ENCODE results near the gene FAM163A. TPM values are rescaled to one million over a fixed set of nuclear protein-coding genes. Genes with fewer than 3 reads are reported as not detected.
A peak's percentile ranks its signal among the peaks of the same experiment; 100 is the strongest.

FAM163A gene
- total RNA-seq, 2 donors from 2014 or later = 1.1 TPM; not detected in 1

DNA sequence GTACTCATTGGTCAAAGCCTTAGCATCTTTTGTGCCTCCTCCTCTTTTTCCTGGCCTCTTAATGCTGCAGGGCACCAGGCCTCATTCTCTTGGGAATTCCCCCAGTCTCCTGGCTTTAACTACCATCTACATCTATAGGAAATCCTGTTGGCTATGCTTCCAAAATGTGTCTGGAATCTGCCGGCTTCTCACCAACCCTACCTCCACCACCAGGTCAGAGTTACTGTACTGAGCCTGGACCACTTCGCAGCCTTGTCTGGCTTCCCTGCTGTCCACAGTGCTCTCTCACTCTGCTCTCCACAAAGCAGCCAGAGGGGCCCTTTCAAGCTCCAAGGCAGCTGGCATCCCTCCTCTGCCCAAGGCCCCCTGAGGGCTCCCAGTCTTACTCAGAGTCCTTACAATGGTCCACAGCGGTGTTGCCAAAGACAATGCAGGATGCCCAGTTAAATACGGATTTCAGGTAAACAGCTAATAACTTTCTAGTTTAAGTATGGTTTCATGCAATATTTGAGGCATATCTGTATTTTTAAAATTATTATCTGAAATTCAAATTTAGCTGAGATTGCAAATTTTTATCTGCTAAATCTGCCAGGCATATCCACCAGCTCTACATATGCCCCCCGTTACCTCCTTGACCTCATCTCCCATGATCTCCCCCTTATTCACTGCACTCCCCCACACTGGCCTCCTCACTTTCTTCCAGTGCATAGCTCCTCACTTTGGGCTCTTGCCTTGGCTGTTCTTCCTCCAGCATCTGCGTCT, 34.5 kb upstream of the FAM163A start:
- TF ChIP-seq POLR2A (IDR thresholded peaks at IDR 0.05) (no peak), POLR2AphosphoS5 (IDR thresholded peaks at IDR 0.05) (no peak)
- TF ChIP-seq, protein P1, sequence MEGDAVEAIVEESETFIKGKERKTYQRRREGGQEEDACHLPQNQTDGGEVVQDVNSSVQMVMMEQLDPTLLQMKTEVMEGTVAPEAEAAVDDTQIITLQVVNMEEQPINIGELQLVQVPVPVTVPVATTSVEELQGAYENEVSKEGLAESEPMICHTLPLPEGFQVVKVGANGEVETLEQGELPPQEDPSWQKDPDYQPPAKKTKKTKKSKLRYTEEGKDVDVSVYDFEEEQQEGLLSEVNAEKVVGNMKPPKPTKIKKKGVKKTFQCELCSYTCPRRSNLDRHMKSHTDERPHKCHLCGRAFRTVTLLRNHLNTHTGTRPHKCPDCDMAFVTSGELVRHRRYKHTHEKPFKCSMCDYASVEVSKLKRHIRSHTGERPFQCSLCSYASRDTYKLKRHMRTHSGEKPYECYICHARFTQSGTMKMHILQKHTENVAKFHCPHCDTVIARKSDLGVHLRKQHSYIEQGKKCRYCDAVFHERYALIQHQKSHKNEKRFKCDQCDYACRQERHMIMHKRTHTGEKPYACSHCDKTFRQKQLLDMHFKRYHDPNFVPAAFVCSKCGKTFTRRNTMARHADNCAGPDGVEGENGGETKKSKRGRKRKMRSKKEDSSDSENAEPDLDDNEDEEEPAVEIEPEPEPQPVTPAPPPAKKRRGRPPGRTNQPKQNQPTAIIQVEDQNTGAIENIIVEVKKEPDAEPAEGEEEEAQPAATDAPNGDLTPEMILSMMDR (IDR thresholded peaks at IDR 0.05) = no peak
- intact Hi-C loops (cut with DNase I) = no loop called here
- no peaks in the 10 kb centered on the region for H3K27me3 ChIP-seq (replicated peaks; ENCODE audit: insufficient read depth)
- H3K36me3 ChIP-seq = no peaks in the 10 kb centered on the region
- H3K9me3 ChIP-seq = no peaks in the 10 kb centered on the region
- H3K4me1 ChIP-seq (replicated peaks) = no peaks in the 10 kb centered on the region
- no peak for DNase-seq (ENCODE audit: low spot score)
- no peak overlapping the region for H3K4me3 ChIP-seq
- WGBS = 85% methylated on average over 6 of the region's 6 CpGs
- no peak overlapping the region for H3K27ac ChIP-seq

DNA sequence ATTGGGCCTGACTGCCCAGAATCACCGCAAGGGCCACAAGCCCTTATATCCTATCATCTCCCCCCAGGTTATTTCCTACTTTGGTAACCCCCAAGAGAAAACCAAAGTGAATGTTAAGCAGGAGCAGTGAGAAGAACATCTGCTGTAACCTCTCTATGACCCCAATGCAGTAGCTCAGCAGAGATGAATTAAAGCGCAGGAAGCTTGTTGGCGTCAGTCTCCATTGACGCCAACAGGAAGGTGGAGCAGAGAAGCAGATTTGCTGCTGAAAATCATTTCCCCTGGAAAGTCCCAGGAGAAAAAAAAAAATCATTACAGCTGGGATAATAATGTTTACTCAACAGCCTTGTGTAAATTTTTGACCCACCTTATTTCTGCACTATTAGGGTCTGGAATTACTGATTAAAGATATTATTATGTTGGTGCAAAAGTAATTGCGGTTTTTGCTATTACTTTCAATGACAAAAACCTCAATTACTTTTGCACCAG, 33.2 kb upstream of the FAM163A start:
- Histone ChIP-seq H3K4me3 (no peak overlapping the region), H3K4me1 (replicated peaks) (no peaks in the 10 kb centered on the region), H3K9me3 (no peaks in the 10 kb centered on the region), H3K36me3 (no peaks in the 10 kb centered on the region), H3K27me3 (replicated peaks; ENCODE audit: insufficient read depth) (no peaks in the 10 kb centered on the region), H3K27ac (no peak overlapping the region)
- 40% methylated on average over 5 of the region's 5 CpGs for WGBS
- peak; percentile 6 for DNase-seq (ENCODE audit: low spot score)
- intact Hi-C loops (cut with DNase I) = no loop called here
- TF ChIP-seq POLR2AphosphoS5 (IDR thresholded peaks at IDR 0.05) = peak; percentile 24
- no peak for TF ChIP-seq POLR2A (IDR thresholded peaks at IDR 0.05)

DNA sequence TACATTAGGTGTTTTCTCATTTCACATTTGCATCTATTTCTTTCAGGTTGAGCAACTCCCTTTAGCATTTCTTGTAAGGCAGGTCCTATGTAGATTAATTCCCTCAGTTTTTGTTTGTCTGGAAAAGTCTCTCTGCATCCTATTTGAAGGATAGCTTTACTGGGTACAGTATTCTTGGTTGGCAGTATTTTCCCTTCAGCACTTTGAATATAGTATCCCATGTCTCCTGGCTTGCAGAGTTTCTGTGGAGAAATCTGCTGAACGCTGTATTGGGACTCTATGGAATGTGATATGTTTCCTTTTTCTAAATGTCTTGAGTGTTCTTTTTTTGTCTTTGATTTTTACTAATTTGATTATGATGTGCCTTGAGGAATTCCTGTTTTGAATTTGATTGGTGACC, 28.9 kb upstream of the FAM163A start:
- intact Hi-C loops (cut with DNase I) = no loop called here
- Histone ChIP-seq H3K4me3 (no peak overlapping the region), H3K27me3 (replicated peaks; ENCODE audit: insufficient read depth) (no peaks in the 10 kb centered on the region), H3K4me1 (replicated peaks) (no peaks in the 10 kb centered on the region), H3K9me3 (no peaks in the 10 kb centered on the region), H3K27ac (no peak overlapping the region), H3K36me3 (no peaks in the 10 kb centered on the region)
- TF ChIP-seq POLR2AphosphoS5 (IDR thresholded peaks at IDR 0.05) (no peak), POLR2A (IDR thresholded peaks at IDR 0.05) (no peak)
- TF ChIP-seq, protein P1 (IDR thresholded peaks at IDR 0.05) = no peak
- 92% methylated on average over 1 of the region's 1 CpG for WGBS
- no peak for DNase-seq (ENCODE audit: low spot score)

DNA sequence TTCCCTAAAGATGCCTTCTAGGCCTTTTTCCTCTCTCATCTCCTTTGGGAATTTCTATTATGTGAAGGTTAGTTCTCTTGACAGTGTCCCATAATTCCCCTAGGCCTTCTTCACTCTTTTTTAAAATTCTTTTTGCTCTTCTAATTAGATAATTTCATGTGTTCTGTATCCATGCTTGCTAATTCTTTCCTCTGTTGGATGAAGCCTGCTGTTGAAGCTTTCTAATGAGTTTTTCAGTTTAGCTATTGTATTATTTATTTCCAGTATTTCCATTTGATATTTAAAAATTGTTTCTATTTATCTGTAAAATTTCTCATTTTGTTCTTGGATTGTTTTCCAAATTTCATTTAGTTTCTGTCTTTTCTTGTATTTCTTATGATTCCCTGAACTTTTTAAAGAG, 28.5 kb upstream of the FAM163A start:
- intact Hi-C loops (cut with DNase I) = no loop called here
- DNase-seq (ENCODE audit: low spot score) = no peak
- TF ChIP-seq, protein P1 (IDR thresholded peaks at IDR 0.05) = no peak
- TF ChIP-seq POLR2A (IDR thresholded peaks at IDR 0.05) = no peak
- TF ChIP-seq POLR2AphosphoS5 (IDR thresholded peaks at IDR 0.05) = no peak
- no peaks in the 10 kb centered on the region for H3K36me3 ChIP-seq
- H3K27me3 ChIP-seq (replicated peaks; ENCODE audit: insufficient read depth) = no peaks in the 10 kb centered on the region
- H3K9me3 ChIP-seq = no peaks in the 10 kb centered on the region
- H3K4me1 ChIP-seq (replicated peaks) = no peaks in the 10 kb centered on the region
- no peak overlapping the region for H3K4me3 ChIP-seq
- no peak overlapping the region for H3K27ac ChIP-seq

DNA sequence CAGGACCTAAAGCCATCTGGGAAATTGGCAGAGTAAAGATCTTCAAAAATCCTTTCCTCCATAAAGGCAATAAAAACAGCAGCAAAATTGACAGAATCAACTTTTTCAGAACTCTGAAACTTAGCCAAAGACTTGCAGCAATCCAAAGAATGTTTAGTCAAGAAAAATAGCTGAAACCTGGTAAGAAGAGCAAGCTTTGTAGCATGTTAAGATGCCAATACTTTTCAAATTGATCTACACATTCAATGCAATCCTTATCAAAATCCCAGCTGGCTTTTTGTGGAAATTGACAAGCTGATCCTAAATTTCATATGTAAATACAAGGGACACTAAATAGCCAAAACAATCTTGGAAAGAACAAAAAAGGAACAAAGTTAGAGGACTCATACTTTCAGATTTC, 23.8 kb upstream of the FAM163A start:
- Histone ChIP-seq H3K4me3 (no peak overlapping the region), H3K4me1 (replicated peaks) (no peaks in the 10 kb centered on the region), H3K9me3 (no peaks in the 10 kb centered on the region), H3K27me3 (replicated peaks; ENCODE audit: insufficient read depth) (no peaks in the 10 kb centered on the region), H3K36me3 (no peaks in the 10 kb centered on the region), H3K27ac (no peak overlapping the region)
- TF ChIP-seq POLR2A (IDR thresholded peaks at IDR 0.05) = no peak
- DNase-seq (ENCODE audit: low spot score) = no peak
- intact Hi-C loops (cut with DNase I) = no loop called here

DNA sequence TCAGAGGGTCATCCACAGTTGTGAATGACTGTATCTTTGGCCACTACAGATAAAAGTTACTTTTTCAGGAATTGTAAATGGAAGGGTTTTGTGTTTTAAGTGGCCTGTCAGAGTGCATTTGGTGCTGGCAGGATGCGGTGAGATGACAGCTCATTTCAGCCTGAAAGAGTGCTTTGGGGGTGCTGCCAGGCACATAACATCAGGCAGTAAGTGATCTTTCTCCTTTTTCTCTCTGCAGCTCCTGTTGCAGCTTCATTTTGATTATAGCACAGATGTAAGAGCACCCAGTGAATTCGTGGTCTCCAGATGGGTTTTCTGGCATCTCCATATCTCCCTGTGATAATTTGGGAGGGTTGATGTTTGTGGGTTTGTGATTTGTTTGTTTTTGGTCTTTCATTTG, 14.8 kb upstream of the FAM163A start:
- no peak for TF ChIP-seq POLR2AphosphoS5 (IDR thresholded peaks at IDR 0.05)
- TF ChIP-seq POLR2A (IDR thresholded peaks at IDR 0.05) = no peak
- TF ChIP-seq, protein P1 (IDR thresholded peaks at IDR 0.05) = no peak

More for the DNA sequence above, 14.8 kb upstream of the FAM163A start:
- intact Hi-C loops (cut with DNase I) = no loop called here
- 31% methylated on average over 2 of the region's 2 CpGs for WGBS
- Histone ChIP-seq H3K36me3 (no peaks in the 10 kb centered on the region), H3K4me1 (replicated peaks) (no peaks in the 10 kb centered on the region), H3K27ac (no peak overlapping the region), H3K9me3 (no peaks in the 10 kb centered on the region), H3K4me3 (no peak overlapping the region), H3K27me3 (replicated peaks; ENCODE audit: insufficient read depth) (peaks cover 4% of the 10 kb centered on the region)
- DNase-seq (ENCODE audit: low spot score) = no peak

All from prostate gland (tissue), 2 donors.